NT2/D1 (cell line): ENCODE measurements around the gene DPF1.

ENCODE experiments used
- SUZ12 ChIP-seq: IDR thresholded peaks from 2 replicates; pipeline ENCODE4 v1.6.1; 2011; ENCODE audit not compliant: insufficient read length, insufficient read depth; ENCODE audit errors: extremely low read depth
- YY1 ChIP-seq: IDR thresholded peaks from 2 replicates; pipeline ENCODE4 v1.6.1; 2011; ENCODE audit not compliant: insufficient read length, insufficient read depth
- ZNF274 ChIP-seq: IDR thresholded peaks from 2 replicates; pipeline ENCODE4 v1.6.1; 2011; ENCODE audit warnings: mild to moderate bottlenecking, low read depth, low read length

DNA sequence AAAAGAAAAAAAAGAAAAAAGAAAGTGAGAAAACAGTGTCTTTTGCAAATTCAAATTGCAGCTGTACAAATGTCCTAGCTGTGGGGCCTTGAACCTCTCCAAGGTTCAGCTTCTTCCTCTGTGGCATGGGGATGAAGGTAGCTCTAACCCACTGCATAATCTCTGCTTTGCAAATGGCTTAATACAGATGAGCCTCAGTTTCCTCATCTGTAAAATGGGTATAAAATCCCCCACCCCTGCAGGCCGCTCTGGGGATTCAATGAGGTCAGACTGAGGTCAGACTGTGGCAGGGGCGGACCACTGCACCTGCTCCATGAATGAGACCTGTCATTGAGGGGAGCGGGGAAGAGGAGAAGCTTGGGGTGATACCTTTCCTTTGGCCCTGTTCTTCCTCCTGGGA is 5.8 kb downstream of the DPF1 start:
- TF ChIP-seq SUZ12 (no peak), YY1 (no peak), ZNF274 (no peak)
